ENCODE measurements around the gene KLRG1.

The KLRG1 gene

DNA sequence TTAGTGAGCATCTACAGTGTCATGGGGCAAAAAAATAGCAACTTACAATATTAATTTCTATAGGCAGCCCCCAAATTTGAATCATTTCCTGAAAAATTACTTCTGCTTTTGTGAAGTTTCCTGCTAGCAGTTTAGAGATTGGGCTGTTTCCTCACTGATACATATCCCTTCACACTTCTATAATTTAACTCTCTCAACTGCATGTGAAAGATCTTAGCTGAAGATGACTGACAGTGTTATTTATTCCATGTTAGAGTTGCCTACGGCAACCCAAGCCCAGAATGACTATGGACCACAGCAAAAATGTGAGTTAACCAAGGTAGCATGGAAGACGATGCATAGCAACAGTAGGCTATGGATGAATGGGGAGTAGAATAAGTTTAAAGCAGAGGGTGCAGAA is at the start of gene KLRG1:
TSS of gene KLRG1 (plus strand) at position 134 of the 400 bp plus-strand sequence. CDS start at position 224, 90 bp downstream.
- no peak for DNase-seq (ENCODE audit: low read depth in 2 of 2)

DNA sequence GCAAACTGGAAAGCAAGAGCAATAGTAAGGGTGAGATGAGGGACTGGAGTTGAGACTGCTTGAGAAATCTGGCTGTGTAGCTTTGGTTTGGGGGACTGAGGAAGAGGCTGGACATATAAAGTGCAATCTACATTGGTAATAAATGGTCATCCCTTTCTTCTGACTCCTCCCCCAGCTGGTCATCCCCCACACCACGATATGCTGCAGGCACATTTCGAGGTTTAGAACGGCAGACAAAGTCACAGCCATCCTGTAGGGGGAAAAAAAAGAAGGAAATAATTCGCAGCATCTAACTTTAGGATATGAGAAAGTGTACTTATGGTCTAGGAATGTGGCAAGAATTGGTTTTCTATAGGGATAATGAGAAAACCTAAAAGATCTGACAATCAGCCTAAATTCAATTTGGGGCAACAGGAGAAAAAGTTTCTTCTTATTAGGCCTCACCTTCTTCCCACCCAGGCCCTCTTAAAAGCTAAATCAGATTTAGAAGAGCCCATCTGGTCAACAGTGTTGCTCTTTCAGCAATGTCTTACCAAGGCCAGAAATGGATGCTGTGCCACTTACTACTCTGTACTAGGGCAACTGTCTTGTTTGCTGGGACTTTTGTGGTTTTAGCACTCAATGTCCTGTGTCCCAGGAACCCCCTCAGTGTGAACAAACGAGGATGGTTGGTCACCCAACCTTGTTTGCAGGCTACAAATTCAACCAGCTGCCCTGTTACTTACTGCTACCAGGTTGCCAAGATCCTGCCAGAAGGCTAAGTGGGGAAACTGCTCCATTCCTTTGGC is 47.5 kb upstream of the KLRG1 start:
- DNase-seq (ENCODE audit: low read depth in 2 of 2), result no peak

DNA sequence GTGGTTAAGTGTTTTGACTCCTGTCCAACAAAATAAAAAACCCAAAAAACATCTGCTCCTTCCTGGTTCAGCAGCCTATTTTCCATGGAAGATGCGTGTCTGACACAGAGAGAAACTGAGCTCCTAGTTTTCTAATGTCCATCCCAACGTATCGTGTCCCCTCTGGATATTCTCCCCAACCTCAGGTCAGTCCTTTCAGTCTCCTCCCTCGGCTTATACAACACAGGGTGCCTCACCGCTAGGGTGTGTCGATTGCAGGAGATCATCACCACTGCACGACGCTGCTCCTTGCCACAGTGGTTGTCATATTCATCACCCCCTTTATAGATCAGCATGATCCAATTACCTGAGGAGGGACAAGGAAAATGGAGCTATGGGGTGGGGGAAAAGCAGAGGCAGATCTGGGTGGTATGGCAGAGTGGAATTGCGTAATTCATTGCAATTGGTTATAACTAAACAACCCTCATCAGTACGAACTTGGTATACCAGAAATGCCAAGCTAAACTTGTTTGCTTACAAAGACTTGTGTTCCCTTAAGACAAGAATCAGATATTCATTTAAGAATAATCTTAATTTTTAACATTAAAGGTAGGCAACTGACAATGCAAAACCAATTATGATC is 45.7 kb upstream of the KLRG1 start:
- DNase-seq (ENCODE audit: low read depth in 2 of 2), result no peak

DNA sequence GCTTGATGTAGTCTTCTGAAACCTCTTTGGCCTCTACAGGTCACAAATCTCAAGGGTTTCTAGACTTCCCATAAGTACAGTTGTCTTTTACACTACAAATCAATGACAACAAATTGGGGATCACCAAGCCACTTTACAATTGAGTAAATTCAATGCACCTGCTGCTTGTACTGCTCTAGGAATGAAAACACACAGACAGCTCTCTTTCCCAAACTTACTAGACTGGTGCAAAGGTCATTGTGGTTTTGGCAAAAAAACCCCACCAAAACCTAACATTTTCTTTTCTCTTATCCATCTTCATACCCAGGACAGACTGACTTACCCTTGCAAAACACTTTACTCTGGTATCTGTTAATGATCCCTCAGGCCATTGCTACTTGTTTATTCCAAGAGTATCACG is 42.6 kb upstream of the KLRG1 start:
- no peak for DNase-seq (ENCODE audit: low read depth in 2 of 2)

DNA sequence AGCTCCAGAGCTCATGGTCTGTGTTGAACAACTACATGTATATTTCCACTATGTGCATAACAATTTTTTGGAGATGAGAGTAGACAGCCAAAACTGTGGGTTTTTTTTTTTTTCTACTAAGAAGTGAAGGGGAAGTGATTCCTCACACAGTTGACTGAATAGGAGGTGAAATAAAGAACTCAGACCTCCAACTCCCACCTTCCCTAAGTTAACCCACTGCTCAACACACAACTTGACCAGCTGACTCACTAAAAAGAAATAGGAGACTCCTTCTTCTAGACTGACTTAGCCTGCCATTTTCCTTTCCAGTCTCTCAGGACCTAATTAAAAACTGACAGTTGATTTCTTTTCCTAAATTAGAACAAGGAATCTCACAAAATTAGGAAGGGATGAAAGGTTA is 41.6 kb upstream of the KLRG1 start:
- DNase-seq (ENCODE audit: low read depth in 2 of 2), result no peak

GRCh38 chr12:8948701-8949341 is 40.5 kb upstream of the KLRG1 start:
- no peak for DNase-seq (ENCODE audit: low read depth in 2 of 2)

GRCh38 chr12:8949342-8950220 is 39.8 kb upstream of the KLRG1 start, which contains the start of gene M6PR:
TSS of gene M6PR (minus strand) at chr12:8949645. CDS start at chr12:8946404, 3,241 bp downstream.
- peak; percentile 80 to 82 for DNase-seq (ENCODE audit: low read depth in 2 of 2)

- no peak for DNase-seq (ENCODE audit: low read depth in 2 of 2)
Observed at GRCh38 chr12:8950221-8950527, 39.2 kb upstream of the KLRG1 start.

- DNase-seq (ENCODE audit: low read depth in 2 of 2), result no peak
Observed at GRCh38 chr12:8950702-8951478, 38.5 kb upstream of the KLRG1 start.

GRCh38 chr12:8951744-8952143 is 37.6 kb upstream of the KLRG1 start:
- no peak for DNase-seq (ENCODE audit: low read depth in 2 of 2)

DNA sequence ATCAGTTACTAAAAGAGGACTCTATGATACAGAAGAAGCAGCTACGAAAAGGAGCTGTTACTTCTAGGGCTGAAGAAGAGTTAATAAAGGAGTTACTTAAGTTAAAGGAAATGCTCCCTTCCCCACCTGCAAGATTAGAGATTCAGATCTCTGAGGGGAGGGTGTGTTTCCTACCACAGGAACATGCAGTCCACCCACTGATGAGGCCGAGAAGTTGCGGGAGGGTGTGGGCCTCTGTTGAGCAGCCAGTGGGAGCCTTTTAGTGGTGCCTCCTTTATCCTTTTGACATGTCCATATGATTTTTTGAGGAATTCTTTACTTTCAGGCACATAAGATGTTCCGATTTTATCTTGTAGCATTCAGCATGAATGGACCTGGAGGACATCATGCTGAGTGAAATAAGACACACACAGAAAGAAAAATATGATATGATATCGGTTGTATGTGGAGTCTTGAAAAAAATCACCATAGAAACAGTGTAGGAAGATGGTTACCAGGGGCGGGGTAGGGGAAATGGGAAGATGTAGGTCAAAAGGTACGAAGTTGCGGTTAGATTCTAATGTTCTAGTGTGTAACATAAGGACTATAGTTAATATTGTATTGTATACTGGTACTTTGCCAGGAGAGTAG is 35.5 kb upstream of the KLRG1 start:
- peak in 1 of 2 donors; percentile 41 for DNase-seq (ENCODE audit: low read depth in 2 of 2)

DNA sequence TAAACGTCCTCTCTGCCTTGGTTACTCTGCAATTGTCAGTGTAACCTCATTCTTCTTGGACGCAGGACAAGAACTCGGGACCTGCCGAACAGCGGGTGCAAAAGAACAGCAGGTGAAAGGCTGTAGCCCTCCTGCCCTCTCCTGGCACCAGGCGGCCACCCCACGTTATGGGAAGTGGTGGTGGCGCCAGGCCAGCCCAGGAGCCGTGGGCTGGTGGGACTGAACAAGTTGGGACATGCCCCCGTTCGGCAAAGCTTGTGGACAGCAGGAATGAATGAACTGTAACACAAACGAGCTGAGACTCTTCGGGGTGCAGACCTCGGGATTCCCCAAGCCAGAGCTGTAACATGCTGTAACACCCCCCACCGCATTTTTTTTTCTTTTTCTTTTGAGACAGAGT is 33.3 kb upstream of the KLRG1 start:
- DNase-seq (ENCODE audit: low read depth in 2 of 2), result no peak

GRCh38 chr12:8956772-8957171 is 32.6 kb upstream of the KLRG1 start:
- no peak for DNase-seq (ENCODE audit: low read depth in 2 of 2)

DNA sequence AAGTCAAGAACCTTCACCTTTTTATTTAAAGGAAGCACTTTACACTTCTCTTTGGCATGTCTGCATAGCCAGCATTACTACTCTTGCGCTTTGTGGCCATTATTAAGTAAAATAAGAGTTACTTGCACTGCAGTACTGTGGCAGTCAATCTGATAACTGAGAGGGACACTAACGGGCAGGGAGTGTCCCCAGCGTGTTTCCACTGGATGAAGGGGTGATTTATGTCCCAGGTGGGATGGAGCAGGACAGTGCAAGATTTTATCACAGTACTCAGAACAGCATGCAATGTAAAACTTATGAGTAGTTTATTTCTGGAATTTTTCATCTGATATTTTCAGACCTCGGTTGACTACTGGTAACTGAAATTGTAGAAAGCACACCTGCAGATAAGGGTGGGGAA is 31.8 kb upstream of the KLRG1 start:
- DNase-seq (ENCODE audit: low read depth in 2 of 2), result no peak

- DNase-seq (ENCODE audit: low read depth in 2 of 2), result no peak
Observed at GRCh38 chr12:8958066-8958465, 31.3 kb upstream of the KLRG1 start.

GRCh38 chr12:8960176-8960575 is 29.2 kb upstream of the KLRG1 start:
- DNase-seq (ENCODE audit: low read depth in 2 of 2), result no peak

GRCh38 chr12:8968761-8969160 is 20.6 kb upstream of the KLRG1 start:
- no peak for DNase-seq (ENCODE audit: low read depth in 2 of 2)

- DNase-seq (ENCODE audit: low read depth in 2 of 2), result no peak
Observed at GRCh38 chr12:8969861-8970411, 19.4 kb upstream of the KLRG1 start.

GRCh38 chr12:8970432-8970831 is 18.9 kb upstream of the KLRG1 start:
- DNase-seq (ENCODE audit: low read depth in 2 of 2), result no peak

DNA sequence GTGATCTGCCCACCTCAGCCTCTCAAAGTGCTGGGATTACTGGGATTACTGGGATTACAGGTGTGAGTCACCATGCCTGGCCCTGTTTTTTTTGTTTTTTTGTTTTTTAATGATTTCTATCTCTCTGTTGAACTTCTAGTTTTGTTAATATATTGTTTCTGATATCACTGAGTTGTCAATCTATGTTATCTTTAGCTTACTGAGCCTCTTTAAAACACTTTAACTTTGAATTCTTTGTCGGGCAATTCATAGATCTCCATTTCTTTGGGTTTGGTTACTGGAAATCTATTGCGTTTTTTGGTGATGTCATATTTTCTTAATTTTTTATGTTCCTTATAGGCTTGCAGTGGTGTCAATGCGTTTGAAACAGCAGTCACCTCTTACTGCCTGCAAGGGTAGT is 9.2 kb upstream of the KLRG1 start:
- DNase-seq (ENCODE audit: low read depth in 2 of 2), result no peak

All from stimulated activated CD8-positive, alpha-beta memory T cell treated with anti-CD3 and anti-CD28 coated beads, Interleukin-15, amount 100 ng/mL, for 4 hours (primary cell).